Adrenal gland (tissue), 12 donors: Measurements from ENCODE around the gene SSH2. TPM values are rescaled to one million over a fixed set of nuclear protein-coding genes. Genes with fewer than 3 reads are reported as not detected.

ENCODE experiments used
- DNase-seq, 7 donors: peaks; one replicate each; pipeline ENCODE4 v3.0.0-alpha.2; 2019 to 2020
- H3K27ac ChIP-seq, 5 donors: fragments of 200-600 bp; sonication (generic) in 4 of 5; 1 replicate in 3 of 5; 2 replicates in 2 of 5; pipeline versions ENCODE4 v1.5.1 to v1.8.0; 2016 to 2020; ENCODE audit warnings: mild to moderate bottlenecking in 1 of 5
- H3K27me3 ChIP-seq: fragments of 200-600 bp; 2 replicates; pipeline ENCODE4 v1.8.0; 2021
- H3K36me3 ChIP-seq, 2 donors: fragments of 200-600 bp; replicated peaks in 1 of 2; 1 replicate in 1 of 2; 2 replicates in 1 of 2; pipeline versions ENCODE4 v1.5.1 to v1.8.0; 2018 to 2022
- H3K4me1 ChIP-seq, 2 donors: fragments of 200-600 bp; replicated peaks in 1 of 2; 1 replicate in 1 of 2; 2 replicates in 1 of 2; pipeline versions ENCODE4 v1.5.1 to v1.8.0; 2018 to 2021
- H3K4me3 ChIP-seq, 4 donors: fragments of 200-600 bp; sonication (generic) in 3 of 4; one replicate each; pipeline ENCODE4 v1.5.1; 2016 to 2018
- H3K9me3 ChIP-seq, 3 donors: fragments of 200-600 bp; sonication (generic) in 1 of 3; replicated peaks in 1 of 3; 1 replicate in 2 of 3; 2 replicates in 1 of 3; pipeline versions ENCODE4 v1.5.1 to v1.8.0; 2016 to 2021
- POLR2A ChIP-seq, 2 donors: fragments of 450-650 bp; IDR thresholded peaks; one replicate each; pipeline ENCODE4 v1.6.1; 2017; ENCODE audit warnings: antibody characterized with exemption in 2 of 2, mild to moderate bottlenecking in 2 of 2, moderate library complexity in 1 of 2
- WGBS, 4 donors: extraction: QIAGEN DNeasy Blood & Tissue Kit in 2 of 4; methylation state at CpG; one replicate each; pipeline versions ENCODE4 v1.1.5 to v1.1.7; 2013 to 2017; 5-methylcytosine and 5-hydroxymethylcytosine counted together
- intact Hi-C, 2 donors: fragments of 100-400 bp; cut with DNase I; formaldehyde crosslinking; loops; one replicate each; pipeline versions ENCODE4 v1.14.1 to v1.15.0; 2022 to 2023
- polyA plus RNA-seq, 3 donors: library from polyadenylated mRNA; stranded (reverse); fragments of 200-250 nt in 2 of 3; fragments of 350-450 nt in 1 of 3; fragmentation: Illumina TruSeq in 1 of 3; extraction: RNeasy Lipid Tissue Mini Kit (QIAGEN cat#74804) in 1 of 3; gene quantifications; one replicate each; pipeline ENCODE4 v1.2.3, GENCODE V29; 2013 to 2014
- total RNA-seq, 9 donors: library from RNA; depleted of rRNA in 4 of 9; stranded (reverse); fragments of >200 nt in 4 of 9; fragments of 120-200 nt in 1 of 9; fragmentation: NEBNext Ultra II Directional in 1 of 9; extraction: Animal tissue kit (Norgen Biotek cat#: 25700) in 1 of 9; gene quantifications; one replicate each; pipeline versions ENCODE4 v1.1.0 to v1.2.4, GENCODE V29; 2013 to 2023
- TF ChIP-seq, protein P1 (sequence below), 6 experiments: fragments of 450-650 bp in 4 of 6; fragments of 200-600 bp in 2 of 6; sonication (generic) in 1 of 6; IDR thresholded peaks; 1 replicate in 5 of 6; 2 replicates in 1 of 6; pipeline versions ENCODE4 v1.5.1 to v1.8.0; 2016 to 2021; ENCODE audit warnings: antibody characterized with exemption in 6 of 6, mild to moderate bottlenecking in 2 of 6, moderate library complexity in 1 of 6
- donor health status: healthy with polysubstance abuse.
- donor health status: Bipolar disorder and iron deficiency.
- donor health status: DM: yes; HTN: yes; CAD: no.
- donor health status: DM: no; HTN: no; CAD: no.
- donor health status: DM: no; HTN: no; CAD: no.
- donor health status: DM: yes; HTN: yes; CAD: no.

SSH2 gene
- total and polyA plus RNA-seq, 12 donors: 7.6 to 35.8 (median 20.8) TPM

DNA sequence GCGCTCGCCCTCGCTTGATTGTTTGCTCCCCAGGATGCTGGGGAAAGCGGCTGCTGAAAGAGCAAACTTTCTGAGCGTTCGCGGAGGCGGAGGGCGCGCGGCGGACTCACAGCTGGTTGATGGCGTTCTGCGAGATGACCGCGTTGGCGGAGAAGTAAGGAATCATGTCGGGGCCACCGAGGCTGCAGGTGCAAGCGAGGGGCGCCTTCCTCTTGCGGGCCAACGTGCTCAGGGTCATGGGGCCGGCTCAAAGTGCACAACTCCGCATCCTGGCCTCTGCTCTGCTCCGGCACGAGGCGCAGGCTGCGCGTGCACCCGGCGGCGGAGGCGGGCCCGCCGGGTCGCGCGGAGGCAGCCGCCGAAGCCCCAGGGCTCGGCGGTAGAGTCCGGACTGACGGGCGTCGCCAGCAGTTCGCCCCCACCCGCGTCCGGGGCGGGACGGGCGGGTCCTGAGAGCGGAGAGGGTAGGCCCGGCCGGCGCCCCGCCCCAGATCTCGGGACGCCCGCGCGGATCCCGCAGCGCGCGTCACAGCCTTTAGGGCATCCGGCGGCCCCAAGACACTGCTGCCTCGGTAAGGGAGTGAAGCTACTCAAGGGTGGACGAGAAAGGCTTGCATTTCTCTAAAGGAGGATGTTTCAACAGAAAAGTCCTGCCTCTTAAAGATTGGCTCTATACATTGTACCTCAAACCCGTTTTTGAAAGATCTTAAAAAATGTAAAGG is 168.8 kb downstream of the SSH2 start:
- Histone ChIP-seq H3K27me3 (no peaks in the 10 kb centered on the region), H3K4me3 (peak overlapping the region; percentile 41 to 85 (median 71)), H3K27ac (peak overlapping the region; percentile 33 to 87 (median 80)), H3K4me1 (peaks cover 8 to 19% of the 10 kb centered on the region in 2 donors), H3K36me3 (no peaks in the 10 kb centered on the region), H3K9me3 (no peaks in the 10 kb centered on the region)
- intact Hi-C loops: no loop called here
- WGBS, 4 donors: 0 to 1% (median 1%) methylated on average over 7 to 73 of the region's 73 CpGs
- TF ChIP-seq POLR2A (IDR thresholded peaks at IDR 0.05): peak in 1 of 2 donors; percentile 67
- TF ChIP-seq, protein P1, sequence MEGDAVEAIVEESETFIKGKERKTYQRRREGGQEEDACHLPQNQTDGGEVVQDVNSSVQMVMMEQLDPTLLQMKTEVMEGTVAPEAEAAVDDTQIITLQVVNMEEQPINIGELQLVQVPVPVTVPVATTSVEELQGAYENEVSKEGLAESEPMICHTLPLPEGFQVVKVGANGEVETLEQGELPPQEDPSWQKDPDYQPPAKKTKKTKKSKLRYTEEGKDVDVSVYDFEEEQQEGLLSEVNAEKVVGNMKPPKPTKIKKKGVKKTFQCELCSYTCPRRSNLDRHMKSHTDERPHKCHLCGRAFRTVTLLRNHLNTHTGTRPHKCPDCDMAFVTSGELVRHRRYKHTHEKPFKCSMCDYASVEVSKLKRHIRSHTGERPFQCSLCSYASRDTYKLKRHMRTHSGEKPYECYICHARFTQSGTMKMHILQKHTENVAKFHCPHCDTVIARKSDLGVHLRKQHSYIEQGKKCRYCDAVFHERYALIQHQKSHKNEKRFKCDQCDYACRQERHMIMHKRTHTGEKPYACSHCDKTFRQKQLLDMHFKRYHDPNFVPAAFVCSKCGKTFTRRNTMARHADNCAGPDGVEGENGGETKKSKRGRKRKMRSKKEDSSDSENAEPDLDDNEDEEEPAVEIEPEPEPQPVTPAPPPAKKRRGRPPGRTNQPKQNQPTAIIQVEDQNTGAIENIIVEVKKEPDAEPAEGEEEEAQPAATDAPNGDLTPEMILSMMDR (IDR thresholded peaks at IDR 0.05): no peak
- peak; percentile 85 to 90 (median 87) for DNase-seq

DNA sequence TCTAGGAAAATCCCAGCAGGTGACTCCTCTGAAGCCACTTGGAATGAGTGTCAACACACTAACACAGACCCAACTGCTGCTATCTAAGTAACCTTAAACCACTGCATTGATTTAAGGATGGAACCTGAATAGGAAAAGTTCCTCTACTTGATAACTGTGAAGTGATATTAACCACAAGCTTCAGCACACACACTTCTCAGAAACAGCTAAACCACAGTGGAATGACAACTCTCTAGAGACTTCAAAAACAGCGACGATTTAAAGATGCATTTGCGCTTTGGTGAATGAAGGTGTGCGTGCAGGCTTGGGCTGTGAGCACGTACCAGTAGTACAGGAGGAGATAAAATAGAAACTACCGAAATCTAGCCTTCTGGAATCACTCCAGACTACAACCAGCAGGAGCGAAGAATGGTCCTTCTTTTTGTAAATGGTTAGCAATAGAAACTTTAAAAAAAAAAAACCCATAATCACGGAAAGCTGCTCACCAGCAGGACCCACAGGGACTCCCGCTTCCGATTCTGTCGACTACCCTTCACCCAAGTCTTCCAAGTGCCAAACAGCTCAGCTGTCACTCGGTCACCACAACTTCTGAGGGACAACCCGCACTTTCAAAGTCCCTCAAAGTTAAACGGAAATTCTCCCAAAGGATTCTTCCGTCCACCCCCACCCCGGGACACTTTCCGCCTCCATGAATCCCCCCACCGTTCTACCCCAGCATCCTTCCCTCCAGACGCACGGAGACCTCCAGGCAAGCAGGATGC is 169.6 kb downstream of the SSH2 start:
- Histone ChIP-seq H3K36me3 (no peaks in the 10 kb centered on the region), H3K9me3 (no peaks in the 10 kb centered on the region), H3K4me3 (peak overlapping the region; percentile 41 to 85 (median 71)), H3K27ac (peak overlapping the region; percentile 33 to 87 (median 80)), H3K4me1 (peaks cover 8 to 19% of the 10 kb centered on the region in 2 donors), H3K27me3 (no peaks in the 10 kb centered on the region)
- intact Hi-C loops: no loop called here
- TF ChIP-seq POLR2A (IDR thresholded peaks at IDR 0.05): no peak
- TF ChIP-seq, protein P1 (IDR thresholded peaks at IDR 0.05): no peak
- DNase-seq: no peak
- WGBS, 4 donors: 1 to 3% (median 1%) methylated on average over 17 to 20 of the region's 20 CpGs

DNA sequence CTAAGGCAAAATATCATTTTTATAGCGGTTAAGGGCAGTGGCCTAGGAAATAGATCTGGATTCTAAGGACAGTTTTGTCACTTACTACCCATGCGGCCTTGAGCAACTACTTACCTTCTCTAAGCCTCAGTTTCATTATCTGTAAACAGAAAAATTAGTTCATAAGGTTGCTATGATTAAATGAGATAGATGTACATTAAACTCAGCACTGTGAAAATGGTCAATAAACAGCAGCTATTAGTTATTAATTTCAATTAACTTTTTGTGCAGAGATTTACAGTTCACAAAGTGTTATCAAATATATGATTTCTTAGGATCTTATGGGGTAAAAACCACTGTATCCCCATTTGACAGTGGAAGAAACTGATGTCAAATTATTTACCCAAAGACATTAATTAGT is 171.8 kb downstream of the SSH2 start:
- peaks cover 8 to 19% of the 10 kb centered on the region in 2 donors for H3K4me1 ChIP-seq
- H3K9me3 ChIP-seq: no peaks in the 10 kb centered on the region
- H3K27ac ChIP-seq: peak overlapping the region in 1 of 5 donors; percentile 7
- no peak overlapping the region for H3K4me3 ChIP-seq
- intact Hi-C loops: no loop called here
- 9 to 29% (median 19%) methylated on average over 2 of the region's 2 CpGs for WGBS, 4 donors
- no peaks in the 10 kb centered on the region for H3K27me3 ChIP-seq
- no peak for DNase-seq
- no peak for TF ChIP-seq POLR2A (IDR thresholded peaks at IDR 0.05)
- TF ChIP-seq, protein P1 (IDR thresholded peaks at IDR 0.05): no peak
- H3K36me3 ChIP-seq: peaks cover 0 to 6% of the 10 kb centered on the region in 2 donors

DNA sequence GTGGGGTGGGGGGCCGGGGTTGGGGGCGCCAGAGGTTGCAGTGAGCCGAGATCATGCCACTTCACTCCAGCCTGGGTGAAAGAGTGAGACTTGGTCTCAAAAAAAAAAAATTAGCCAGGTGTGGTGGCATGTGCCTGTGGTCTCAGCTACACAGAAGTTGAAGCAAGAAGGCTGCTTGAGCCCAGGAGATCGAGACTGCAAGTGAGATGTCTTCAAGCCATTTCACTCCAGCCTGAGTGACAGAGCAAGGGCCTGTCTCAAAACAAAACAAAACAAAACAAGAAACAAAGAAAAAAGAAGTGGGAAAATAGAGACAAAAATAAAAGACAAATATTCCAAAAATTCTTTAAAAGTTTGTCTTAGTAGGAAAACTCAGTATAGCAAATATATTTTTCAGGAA is 172.2 kb downstream of the SSH2 start:
- Histone ChIP-seq H3K4me1 (peaks cover 8 to 19% of the 10 kb centered on the region in 2 donors), H3K36me3 (peaks cover 0 to 10% of the 10 kb centered on the region in 2 donors), H3K27me3 (no peaks in the 10 kb centered on the region), H3K9me3 (no peaks in the 10 kb centered on the region), H3K27ac (peak overlapping the region in 1 of 5 donors; percentile 7), H3K4me3 (no peak overlapping the region)
- intact Hi-C loops: no loop called here
- WGBS, 4 donors: 71 to 77% (median 74%) methylated on average over 4 of the region's 4 CpGs
- DNase-seq: no peak
- TF ChIP-seq, protein P1 (IDR thresholded peaks at IDR 0.05): no peak
